B cell (primary cell): Measurements from ENCODE around the gene JAG2. TPM values are rescaled to one million over a fixed set of nuclear protein-coding genes. Genes with fewer than 3 reads are reported as not detected.

Source experiments
- ATAC-seq: fragments of 200-7000 bp; cut with Tn5 transposase; one replicate; pipeline ENCODE4 v1.10.0; 2021; ENCODE audit warnings: low read depth, mild to moderate bottlenecking, moderate number of reproducible peaks, moderate library complexity
- CTCF ChIA-PET: fragments of 350-600 bp; sonication (Branson Sonifier 250); formaldehyde crosslinking; loops from one replicate; lab custom pipeline; 2021; ENCODE audit warnings: antibody characterized with exemption, inconsistent platforms; lab: Charles Lee
- POLR2A ChIA-PET: fragments of 350-600 bp; sonication (Branson Sonifier 250); formaldehyde crosslinking; loops from one replicate; lab custom pipeline; 2021; ENCODE audit warnings: antibody characterized with exemption; lab: Charles Lee
- DNase-seq: peaks from one replicate; pipeline ENCODE4 v3.0.0; 2013
- H2AFZ ChIP-seq: 2 replicates; pipeline ENCODE4 v1.6.1; 2012; ENCODE audit warnings: mild to moderate bottlenecking, low read depth, low read length; ENCODE audit not compliant: insufficient read depth, poor library complexity, severe bottlenecking
- H3K27ac ChIP-seq, 2 donors: 1 replicate in 1 of 2; 2 replicates in 1 of 2; pipeline ENCODE4 v1.5.1; 2012 to 2013; ENCODE audit warnings: low read length in 2 of 2, mild to moderate bottlenecking in 2 of 2, moderate library complexity in 1 of 2
- H3K27me3 ChIP-seq, 4 experiments: fragments of 200-600 bp in 1 of 4; sonication (generic) in 1 of 4; replicated peaks in 1 of 4; 1 replicate in 2 of 4; 2 replicates in 2 of 4; pipeline versions ENCODE4 v1.6.1 to v1.7.0; 2013 to 2016; ENCODE audit warnings: low read length in 3 of 4, mild to moderate bottlenecking in 2 of 4, mixed read lengths in 1 of 4, moderate library complexity in 1 of 4; ENCODE audit not compliant: insufficient read depth in 4 of 4, control insufficient read depth in 3 of 4; ENCODE audit errors: control extremely low read depth in 1 of 4
- H3K36me3 ChIP-seq, 2 experiments: replicated peaks in 1 of 2; 1 replicate in 1 of 2; 2 replicates in 1 of 2; pipeline versions ENCODE4 v1.6.1 to v1.7.1; 2013; ENCODE audit warnings: low read length in 1 of 2; ENCODE audit not compliant: insufficient read depth in 2 of 2, control insufficient read depth in 1 of 2; ENCODE audit errors: control extremely low read depth in 1 of 2, extremely low read depth in 1 of 2
- H3K4me1 ChIP-seq, 2 donors: fragments of 200-600 bp in 1 of 2; sonication (generic) in 1 of 2; 1 replicate in 1 of 2; 2 replicates in 1 of 2; pipeline versions ENCODE4 v1.5.1 to v1.6.1; 2013 to 2017; ENCODE audit warnings: low read length in 2 of 2; ENCODE audit not compliant: control insufficient read depth in 2 of 2, insufficient read depth in 2 of 2
- H3K4me2 ChIP-seq: replicated peaks from 2 replicates; pipeline ENCODE3; 2012; ENCODE audit warnings: mild to moderate bottlenecking, low read depth, low read length; ENCODE audit not compliant: poor library complexity, severe bottlenecking
- H3K4me3 ChIP-seq, 5 experiments: fragments of 200-600 bp in 1 of 5; sonication (generic) in 1 of 5; 1 replicate in 3 of 5; 2 replicates in 2 of 5; pipeline versions ENCODE4 v1.5.1 to v1.7.0; 2011 to 2016; ENCODE audit warnings: low read length in 4 of 5, mild to moderate bottlenecking in 4 of 5, low read depth in 2 of 5, control low read depth in 1 of 5, moderate library complexity in 1 of 5; ENCODE audit not compliant: insufficient read depth in 1 of 5; ENCODE audit errors: control extremely low read depth in 1 of 5, extremely low read depth in 1 of 5
- H3K79me2 ChIP-seq: fragments of 200-600 bp; sonication (generic); one replicate; pipeline ENCODE4 v1.6.0; 2016; ENCODE audit warnings: low read length; ENCODE audit not compliant: control insufficient read depth, insufficient read depth
- H3K9ac ChIP-seq: fragments of 200-600 bp; sonication (generic); 2 replicates; pipeline ENCODE4 v1.6.1; 2017; ENCODE audit warnings: mild to moderate bottlenecking, low read length, moderate library complexity
- H3K9me3 ChIP-seq, 3 donors: one replicate each; pipeline versions ENCODE4 v1.6.1 to v1.7.1; 2013; ENCODE audit warnings: low read length in 2 of 3; ENCODE audit not compliant: control insufficient read depth in 2 of 3, insufficient read depth in 1 of 3; ENCODE audit errors: control extremely low read depth in 1 of 3
- H4K20me1 ChIP-seq: 2 replicates; pipeline ENCODE4 v1.6.0; 2012; ENCODE audit warnings: mild to moderate bottlenecking, low read length; ENCODE audit not compliant: insufficient read depth, control insufficient read depth, poor library complexity, severe bottlenecking
- H3K27ac Mint-ChIP-seq: one replicate; pipeline ENCODE4 v1.8.0; 2021; ENCODE audit warnings: mixed read lengths
- H3K27me3 Mint-ChIP-seq: one replicate; pipeline ENCODE4 v1.8.0; 2021; ENCODE audit warnings: mixed read lengths
- H3K4me1 Mint-ChIP-seq: one replicate; pipeline ENCODE4 v1.8.0; 2021; ENCODE audit warnings: mixed read lengths
- H3K4me3 Mint-ChIP-seq: one replicate; pipeline ENCODE4 v1.8.0; 2021; ENCODE audit warnings: mixed read lengths
- H3K9me3 Mint-ChIP-seq: one replicate; pipeline ENCODE4 v1.8.0; 2022; ENCODE audit warnings: mixed read lengths; ENCODE audit not compliant: insufficient read depth
- CTCF ChIP-seq: fragments of 200-600 bp; IDR thresholded peaks from one replicate; pipeline ENCODE4 v1.8.0; 2022; ENCODE audit warnings: antibody characterized with exemption, mild to moderate bottlenecking
- EZH2 ChIP-seq: IDR thresholded peaks from 2 replicates; pipeline ENCODE4 v1.6.1; 2012; ENCODE audit warnings: borderline replicate concordance, low read depth, mild to moderate bottlenecking, moderate library complexity, low read length; ENCODE audit not compliant: insufficient read depth, poor library complexity, severe bottlenecking
- WGBS: methylation state at CpG from one replicate; pipeline ENCODE4 v1.1.5; 2013; ENCODE audit warnings: missing lambda C conversion rate; ENCODE audit not compliant: insufficient coverage; 5-methylcytosine and 5-hydroxymethylcytosine counted together
- intact Hi-C: fragments of 100-400 bp; cut with micrococcal nuclease; formaldehyde crosslinking; loops from one replicate; pipeline ENCODE4 v1.10.0; 2022
- polyA plus RNA-seq: library from polyadenylated mRNA; depleted of rRNA; stranded (reverse); fragments of >200 nt; gene quantifications from 2 replicates; pipeline ENCODE4 v1.2.3, GENCODE V29; 2012
- total RNA-seq, 2 donors: library from RNA; stranded (reverse); fragments of 120-200 nt in 1 of 2; gene quantifications; 1 replicate in 1 of 2; 2 replicates in 1 of 2; pipeline versions ENCODE4 v1.2.3 to v1.2.4, GENCODE V29; 2013 to 2022

Gene JAG2
- total and polyA plus RNA-seq, 2 donors (not counting 1 experiment from before 2014, with no cell fraction given): 0.27 to 0.34 TPM

DNA sequence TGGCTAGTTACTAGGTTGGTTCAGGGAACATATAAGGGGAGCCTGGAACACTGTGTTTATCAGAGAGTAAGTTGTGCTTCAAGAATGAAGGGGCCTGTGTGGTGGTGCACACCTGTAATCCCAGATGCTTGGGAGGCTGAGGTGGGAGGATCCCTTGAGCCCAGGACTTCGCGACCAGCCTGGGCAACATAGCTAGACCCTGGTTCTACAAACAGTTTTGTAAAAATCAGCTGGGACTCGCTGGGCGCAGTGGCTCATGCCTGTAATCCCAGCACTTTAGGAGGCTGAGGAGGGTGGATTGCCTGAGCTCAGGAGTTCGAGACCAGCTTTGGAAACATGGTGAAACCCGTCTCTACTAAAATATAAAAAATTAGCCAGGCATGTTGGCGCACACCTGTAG is 61.2 kb downstream of the JAG2 start:
- Histone ChIP-seq H3K27me3 (peaks cover 0 to 10% (median 7%) of the 10 kb centered on the region in 4 experiments), H3K79me2 (no peaks in the 10 kb centered on the region), H3K4me1 (no peaks in the 10 kb centered on the region), H3K4me3 (no peak overlapping the region), H3K4me2 (no peak overlapping the region), H3K9ac (no peak overlapping the region), H3K9me3 (no peaks in the 10 kb centered on the region), H3K27ac (no peak overlapping the region), H2AFZ (no peak overlapping the region), H4K20me1 (no peaks in the 10 kb centered on the region), H3K36me3 (no peaks in the 10 kb centered on the region)
- no peak for ATAC-seq
- POLR2A ChIA-PET: interaction anchor here (0.7 kb wide), 1 partner anchor 390 kb away, joined by 4 read pairs; no protein-coding TSS in a partner anchor
- no peaks in the 10 kb centered on the region for H3K9me3 Mint-ChIP-seq
- 98% methylated on average over 4 of the region's 7 CpGs for WGBS
- CTCF ChIA-PET: interaction anchor here (0.7 kb wide), 1 partner anchor 16 kb away, joined by 5 read pairs; no protein-coding TSS in a partner anchor
- TF ChIP-seq CTCF (no peak), EZH2 (no peak)
- H3K27me3 Mint-ChIP-seq: peaks cover 44% of the 10 kb centered on the region
- no peak overlapping the region for H3K4me3 Mint-ChIP-seq
- no peak overlapping the region for H3K27ac Mint-ChIP-seq
- DNase-seq: no peak
- peaks cover 2% of the 10 kb centered on the region for H3K4me1 Mint-ChIP-seq
- intact Hi-C loops: no loop called here

- 30% methylated on average over 2 of the region's 7 CpGs for WGBS
- Histone ChIP-seq H3K36me3 (no peaks in the 10 kb centered on the region), H3K27ac (no peak overlapping the region), H3K9ac (no peak overlapping the region), H3K4me2 (no peak overlapping the region), H2AFZ (no peak overlapping the region), H3K4me3 (no peak overlapping the region), H3K27me3 (peaks cover 0 to 16% (median 8%) of the 10 kb centered on the region in 4 experiments), H3K79me2 (no peaks in the 10 kb centered on the region), H4K20me1 (no peaks in the 10 kb centered on the region), H3K4me1 (no peaks in the 10 kb centered on the region), H3K9me3 (peaks cover 0 to 4% (median 0%) of the 10 kb centered on the region in 3 donors)
- Mint-ChIP-seq H3K9me3 (no peaks in the 10 kb centered on the region), H3K4me3 (no peak overlapping the region), H3K4me1 (peaks cover 4% of the 10 kb centered on the region), H3K27ac (no peak overlapping the region), H3K27me3 (peaks cover 54% of the 10 kb centered on the region)
- CTCF ChIA-PET: interaction anchor here (2.4 kb wide), 1 partner anchor 16 kb away, joined by 6 read pairs; no protein-coding TSS in a partner anchor
- no peak for ATAC-seq
- intact Hi-C loops: no loop called here
- POLR2A ChIA-PET: no interaction called here
- no peak for DNase-seq
- TF ChIP-seq EZH2 (no peak), CTCF (no peak)
Observed at GRCh38 chr14:105105158-105105557, 63.4 kb downstream of the JAG2 start.
